ENCODE measurements around the gene DNM3.

GRCh38 chr1:172071746-172072145, 230.4 kb downstream of the DNM3 start:
- TF ChIP-seq POLR2A (IDR thresholded peaks at IDR 0.05; ENCODE audit: low read length) (no peak), GATA1 (IDR thresholded peaks at IDR 0.05; ENCODE audit: low read depth, low read length) (no peak)
